Stimulated activated CD8-positive, alpha-beta memory T cell treated with anti-CD3 and anti-CD28 coated beads, Interleukin-15, amount 100 ng/mL, for 4 hours (primary cell): ENCODE data around the gene AKAP6.
"Not testable (repeated sequence)": the region's sequence is repeated elsewhere in the genome, so short reads cannot be mapped to it uniquely, and the experiment has no call there.

Experiments
- DNase-seq, 2 donors: peaks; one replicate each; pipeline ENCODE4 v3.0.0-alpha.2; 2020; ENCODE audit warnings: low read depth in 2 of 2

The AKAP6 gene

GRCh38 chr14:32447371-32447770 lies 118.3 kb downstream of the AKAP6 start:
- DNase-seq: no peak

DNA sequence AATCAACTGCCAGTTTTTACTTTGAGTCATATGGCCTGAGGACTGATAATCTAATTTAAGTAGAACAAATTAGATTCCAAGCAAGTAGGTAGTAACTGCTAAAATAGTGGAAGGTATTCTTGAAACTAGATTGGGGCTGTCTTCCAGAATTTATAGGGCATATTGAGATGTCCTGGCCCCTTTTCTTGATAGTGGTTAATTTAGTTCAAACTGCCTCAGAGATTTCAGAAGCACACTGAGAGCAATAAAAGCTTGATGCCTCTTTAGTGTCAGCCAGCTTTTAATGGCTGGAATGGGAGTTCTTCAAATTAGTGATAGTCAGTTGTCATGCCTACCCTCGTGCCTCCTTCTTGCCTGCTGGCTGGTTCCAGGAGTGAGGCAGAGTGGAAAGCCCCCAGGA lies 120.5 kb downstream of the AKAP6 start:
- no peak for DNase-seq

DNA sequence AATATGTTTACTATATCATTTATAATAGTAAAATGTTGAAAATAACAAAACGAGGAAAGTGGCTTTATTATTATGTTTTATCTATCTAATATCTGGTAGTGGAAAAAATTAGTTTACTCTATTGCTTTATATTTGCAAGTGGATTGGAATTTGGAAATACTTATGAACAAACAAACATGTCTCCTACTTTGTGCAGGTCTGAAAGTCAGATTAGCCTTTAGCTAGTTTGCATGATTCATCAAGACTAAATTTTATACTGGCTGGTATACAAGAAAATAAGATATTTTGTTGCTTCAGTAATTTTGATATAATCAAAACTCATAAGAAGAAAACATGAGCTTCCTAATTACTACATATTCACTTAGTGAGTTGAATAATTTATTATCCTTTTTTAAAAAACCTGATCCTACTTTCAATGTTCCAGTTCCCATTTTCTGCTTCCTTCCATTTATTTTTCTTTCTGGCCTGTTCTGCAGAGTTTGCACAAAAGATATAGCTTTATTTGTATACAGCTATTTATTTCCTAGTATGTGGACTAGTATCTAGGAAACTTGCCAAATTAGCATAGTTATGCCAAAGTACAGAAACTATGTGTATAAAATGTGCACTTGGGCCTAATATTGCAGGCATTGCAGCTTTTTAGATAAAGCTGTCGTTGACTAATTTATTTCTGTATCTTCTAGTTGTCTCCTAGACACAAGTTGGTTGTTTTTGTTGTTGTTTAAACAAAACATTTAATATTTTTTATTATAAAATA lies 122.0 kb downstream of the AKAP6 start:
- DNase-seq: no peak

- no peak for DNase-seq
These were observed 125.0 kb downstream of the AKAP6 start for GRCh38 chr14:32453857-32454810.

GRCh38 chr14:32457213-32457920 lies 128.3 kb downstream of the AKAP6 start:
- DNase-seq: no peak

GRCh38 chr14:32458720-32459119 lies 129.6 kb downstream of the AKAP6 start:
- no peak for DNase-seq

DNA sequence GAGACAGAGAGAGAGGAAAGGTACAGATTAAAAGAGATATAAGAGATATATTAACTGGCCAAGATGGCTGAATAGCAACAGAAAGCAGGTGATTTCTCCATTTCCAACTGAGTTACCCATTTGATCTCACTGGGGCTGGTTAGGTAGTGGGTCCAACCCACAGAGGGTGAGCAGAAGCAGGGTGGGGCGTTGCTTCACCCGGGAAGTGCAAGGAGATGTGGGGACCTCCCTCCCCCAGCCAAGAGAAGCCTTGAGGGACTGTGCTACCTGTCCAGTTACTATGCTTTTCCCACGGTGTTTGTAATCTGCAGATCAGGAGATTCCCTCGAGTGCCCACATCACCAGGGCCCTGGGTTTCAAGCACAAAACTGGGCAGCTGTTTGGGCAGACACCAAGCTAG lies 131.2 kb downstream of the AKAP6 start:
- DNase-seq: no peak

DNA sequence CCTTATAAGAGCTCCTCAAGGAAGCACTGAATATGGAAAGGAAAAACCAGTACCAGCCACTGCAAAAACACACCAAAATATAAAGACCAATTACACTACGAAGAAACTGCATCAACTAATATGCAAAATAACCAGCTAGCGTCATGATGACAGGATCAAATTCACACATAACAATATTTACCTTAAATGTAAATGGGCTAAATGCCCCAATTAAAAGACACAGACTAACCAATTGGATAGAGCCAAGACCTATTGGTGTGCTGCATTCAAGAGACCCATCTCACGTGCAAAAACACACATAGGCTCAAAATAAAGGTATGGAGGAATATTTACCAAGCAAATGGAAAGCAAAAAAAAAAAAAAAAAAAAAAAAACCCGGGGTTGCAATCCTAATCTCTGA lies 133.5 kb downstream of the AKAP6 start:
- not testable (repeated sequence) for DNase-seq

GRCh38 chr14:32468955-32469354 lies 139.9 kb downstream of the AKAP6 start:
- no peak for DNase-seq

- no peak for DNase-seq
These were observed 140.5 kb downstream of the AKAP6 start for GRCh38 chr14:32469388-32470160.

DNA sequence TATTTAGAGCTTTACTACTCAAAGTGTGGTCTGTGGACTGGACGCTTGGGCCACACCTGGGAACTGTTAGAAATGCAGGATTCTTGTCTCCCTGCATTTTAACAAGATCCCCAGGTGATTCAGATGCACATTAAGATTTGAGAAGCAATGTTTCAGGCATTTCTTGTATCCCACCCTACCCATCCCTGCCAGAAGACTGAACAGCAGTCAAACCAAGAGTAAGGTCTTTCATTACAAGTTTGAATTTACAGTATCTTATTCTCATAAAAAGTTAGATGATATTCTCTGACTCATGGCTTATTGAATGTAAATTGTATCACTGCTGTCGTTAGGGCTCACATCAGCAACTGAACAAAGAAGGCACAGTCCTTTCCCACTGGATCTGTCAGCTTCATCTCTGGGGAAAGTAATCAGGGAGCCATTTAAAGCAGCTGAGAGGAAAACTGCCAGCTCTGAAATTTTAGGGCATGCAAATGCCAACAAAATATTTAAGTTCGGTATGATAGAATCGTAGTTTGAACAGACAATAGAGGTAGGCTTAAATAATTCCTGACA lies 141.1 kb downstream of the AKAP6 start:
- no peak for DNase-seq

- no peak for DNase-seq
These were observed 142.1 kb downstream of the AKAP6 start for GRCh38 chr14:32471181-32471580.

- no peak for DNase-seq
These were observed 143.0 kb downstream of the AKAP6 start for GRCh38 chr14:32472076-32472475.

DNA sequence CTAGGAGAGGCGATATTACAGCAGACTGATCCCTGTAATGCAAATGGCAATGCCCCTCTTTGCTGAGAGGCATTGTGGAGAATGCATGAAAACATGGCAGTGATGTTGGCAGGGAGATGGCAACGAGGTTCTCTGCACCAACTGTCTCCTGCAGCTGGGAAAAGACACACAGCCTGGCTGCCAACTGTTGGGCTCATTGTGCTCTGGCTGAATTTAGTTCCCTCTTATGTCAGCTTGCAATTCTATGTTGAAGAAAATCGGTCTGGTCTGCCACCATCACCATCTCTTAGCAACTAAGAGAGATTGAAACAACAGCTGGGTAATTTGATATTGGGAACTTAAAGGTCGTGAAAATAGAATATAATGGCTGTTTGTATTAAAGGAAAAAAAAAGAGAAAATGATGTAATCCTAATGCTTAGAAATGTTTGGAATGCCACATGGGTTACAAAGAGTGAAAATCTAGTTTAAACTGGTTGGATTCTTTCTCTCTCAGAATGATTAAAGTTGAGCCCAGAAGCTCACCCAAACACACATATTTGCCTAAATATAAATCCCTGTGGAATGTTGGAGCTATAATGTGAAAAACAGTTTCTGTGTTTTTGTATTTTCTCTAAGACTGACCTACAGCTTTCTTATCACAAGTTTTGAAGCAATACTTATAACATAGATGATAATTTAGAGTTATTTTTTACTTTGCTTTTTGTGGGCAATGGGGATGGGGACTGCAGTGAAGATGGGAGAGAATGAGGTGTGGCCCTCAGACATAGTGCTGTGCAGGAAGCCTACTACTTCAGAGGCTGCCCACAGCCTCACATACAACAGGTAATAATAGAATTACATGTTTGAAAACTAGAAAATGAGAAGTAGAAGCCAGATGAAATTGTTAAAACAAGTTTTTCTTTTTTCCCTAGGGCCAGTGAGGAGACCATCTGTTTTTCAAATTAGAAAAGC lies 143.7 kb downstream of the AKAP6 start:
- no peak for DNase-seq

GRCh38 chr14:32473464-32473855 lies 144.4 kb downstream of the AKAP6 start:
- no peak for DNase-seq

GRCh38 chr14:32474478-32475195 lies 145.5 kb downstream of the AKAP6 start:
- DNase-seq: no peak

GRCh38 chr14:32476532-32476931 lies 147.4 kb downstream of the AKAP6 start:
- no peak for DNase-seq

DNA sequence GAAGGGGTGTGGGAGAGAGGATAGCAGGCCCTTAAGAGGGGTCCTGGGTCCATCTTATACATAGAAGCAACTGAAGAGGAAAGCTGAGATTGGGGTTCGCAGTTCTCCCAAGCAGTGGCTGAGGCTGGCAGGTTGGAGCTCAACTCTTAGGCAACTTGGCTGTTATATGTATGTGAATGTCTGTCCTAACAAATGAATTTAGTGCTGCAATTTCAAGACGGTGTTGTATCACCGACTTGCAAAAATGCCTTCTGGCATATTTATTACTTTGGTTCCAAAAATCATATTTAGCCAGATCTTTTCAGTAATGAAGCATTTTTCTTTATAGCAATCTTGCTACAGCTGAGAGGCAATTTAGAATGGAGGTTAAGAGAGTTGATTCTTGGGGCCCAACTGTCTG lies 148.3 kb downstream of the AKAP6 start:
- no peak for DNase-seq

DNA sequence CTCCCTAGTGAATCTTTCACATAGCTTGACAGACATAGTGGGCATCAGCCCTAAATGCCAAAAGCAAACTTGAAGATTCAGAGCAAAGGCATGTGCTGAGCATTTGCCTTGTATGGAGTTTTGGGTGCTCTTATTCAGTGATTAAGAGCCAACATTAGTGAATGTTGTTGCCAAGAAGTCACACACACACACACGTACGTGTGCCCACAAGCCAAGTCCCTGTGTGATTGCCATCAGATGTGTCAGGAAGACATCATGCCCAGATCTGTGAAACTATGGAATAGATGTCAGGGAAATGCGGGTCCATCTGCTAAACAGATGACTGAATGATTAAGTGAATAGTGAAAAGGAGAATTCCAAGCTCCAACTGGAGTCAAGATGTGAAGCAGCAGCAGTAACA lies 149.0 kb downstream of the AKAP6 start:
- DNase-seq: no peak
